Measurements from ENCODE around the gene ZXDA. TPM values are rescaled to one million over a fixed set of nuclear protein-coding genes. Genes with fewer than 3 reads are reported as not detected.

Gene ZXDA
- total RNA-seq, 2 donors from 2014 or later, result 3.8 to 4.4 TPM

DNA sequence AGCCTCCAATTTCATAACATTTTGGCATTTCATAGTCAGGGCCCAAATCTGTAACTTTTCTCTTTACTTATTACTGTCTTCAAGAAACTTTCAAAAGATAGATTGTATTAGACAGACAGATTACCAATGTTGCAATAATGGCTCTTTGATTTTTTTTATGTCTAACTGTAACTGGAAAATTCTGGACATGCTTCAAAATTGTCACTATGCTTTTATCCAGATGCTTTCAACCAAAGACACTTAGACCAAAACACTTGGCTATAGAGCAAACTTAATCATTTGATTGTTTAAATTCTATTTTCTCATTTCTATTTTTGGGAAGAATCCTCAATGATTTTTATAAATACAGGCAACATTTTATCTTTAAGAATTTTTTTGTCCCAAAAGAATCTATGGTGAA lies 10.4 kb downstream of the ZXDA start:
- intact Hi-C loops (cut with DNase I, micrococcal nuclease), result no loop called here
- DNase-seq (no peak), ATAC-seq (no peak)

DNA sequence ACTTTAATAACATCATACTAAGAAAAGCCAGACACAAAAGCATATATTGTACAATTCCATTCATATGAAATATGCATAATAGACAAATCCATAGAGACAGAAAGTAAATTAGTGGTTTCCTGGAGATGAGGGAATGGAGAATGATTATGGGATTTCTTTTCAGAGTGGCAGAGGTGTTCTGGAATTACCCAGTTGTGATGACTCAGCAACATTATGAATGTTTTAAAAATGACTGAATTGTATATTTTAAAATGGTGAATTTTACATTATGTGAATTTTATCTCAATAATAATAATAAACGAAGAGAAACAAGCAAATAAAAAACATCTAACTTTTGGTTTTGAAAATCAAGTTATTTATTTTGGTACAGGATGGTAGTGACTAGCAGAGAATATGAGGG lies 11.2 kb downstream of the ZXDA start:
- no peak for ATAC-seq
- DNase-seq, result no peak
- intact Hi-C loops (cut with DNase I, micrococcal nuclease), result no loop called here

GRCh38 chrX:57871463-57871862 lies 38.8 kb downstream of the ZXDA start:
- intact Hi-C loops (cut with DNase I, micrococcal nuclease), result no loop called here
- DNase-seq, result no peak
- no peak for ATAC-seq

Other genes with a start within 250 kb of the ZXDA start
- gene NLRP2B, start 230.2 kb downstream of the ZXDA start, total RNA-seq, result not detected

All from left colon (tissue), 2 donors.